ENCODE data around the gene AKAP13. TPM values are rescaled to one million over a fixed set of nuclear protein-coding genes. Genes with fewer than 3 reads are reported as not detected.

The AKAP13 gene
- total RNA-seq, 1 donor from 2014 or later: 112 TPM

DNA sequence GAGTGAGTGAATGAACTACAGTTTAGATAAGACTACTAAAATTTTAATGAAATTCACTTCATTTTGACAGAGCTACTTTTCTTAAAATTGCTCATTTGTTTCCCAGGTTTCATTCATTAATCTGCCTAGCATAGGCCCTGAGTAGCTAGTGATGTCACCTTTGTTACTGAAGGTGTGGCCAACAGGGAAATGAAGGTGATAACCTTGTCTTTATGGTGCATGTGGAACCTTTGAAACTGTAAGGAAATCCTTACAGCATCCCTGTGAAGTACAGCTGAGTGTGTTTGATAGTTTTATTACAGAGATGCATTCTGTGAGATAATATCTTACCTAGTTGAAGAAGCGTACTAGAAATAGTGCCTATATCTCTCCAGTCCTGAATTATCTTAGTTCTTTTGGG, 112.9 kb downstream of the AKAP13 start:
- no peak for DNase-seq (ENCODE audit: extremely low read depth, low read depth, low spot score)

- DNase-seq (ENCODE audit: extremely low read depth, low read depth, low spot score): peak; percentile 78
Measured at GRCh38 chr15:85494048-85494777, 113.8 kb downstream of the AKAP13 start.

GRCh38 chr15:85495096-85495495, 114.7 kb downstream of the AKAP13 start:
- no peak for DNase-seq (ENCODE audit: extremely low read depth, low read depth, low spot score)

GRCh38 chr15:85495544-85495943, 115.1 kb downstream of the AKAP13 start:
- no peak for DNase-seq (ENCODE audit: extremely low read depth, low read depth, low spot score)

DNA sequence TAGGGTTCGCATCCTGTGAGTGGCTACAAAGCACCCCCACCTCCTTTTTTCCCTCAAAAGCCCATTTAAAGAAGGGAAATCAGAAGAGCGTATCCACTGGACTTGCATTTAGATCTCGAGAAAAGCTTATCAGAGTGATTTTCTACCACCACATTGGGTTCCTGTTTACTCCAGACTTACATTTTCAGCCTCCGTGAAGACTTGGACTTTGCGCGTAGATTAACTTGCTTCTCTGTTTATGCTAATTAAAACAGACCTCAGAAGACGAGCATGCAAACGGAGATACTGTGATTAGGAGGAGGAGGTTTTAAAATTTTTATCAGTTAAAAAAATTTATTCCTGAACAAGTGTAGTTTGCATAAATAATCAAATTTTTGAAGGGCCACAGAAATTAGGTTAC, 115.7 kb downstream of the AKAP13 start:
- DNase-seq (ENCODE audit: extremely low read depth, low read depth, low spot score): no peak

- no peak for DNase-seq (ENCODE audit: extremely low read depth, low read depth, low spot score)
Measured at GRCh38 chr15:85496551-85497171, 116.3 kb downstream of the AKAP13 start.

- DNase-seq (ENCODE audit: extremely low read depth, low read depth, low spot score): no peak
Measured at GRCh38 chr15:85497172-85497569, 116.8 kb downstream of the AKAP13 start.

- no peak for DNase-seq (ENCODE audit: extremely low read depth, low read depth, low spot score)
Measured at GRCh38 chr15:85498471-85498870, 118.1 kb downstream of the AKAP13 start.

DNA sequence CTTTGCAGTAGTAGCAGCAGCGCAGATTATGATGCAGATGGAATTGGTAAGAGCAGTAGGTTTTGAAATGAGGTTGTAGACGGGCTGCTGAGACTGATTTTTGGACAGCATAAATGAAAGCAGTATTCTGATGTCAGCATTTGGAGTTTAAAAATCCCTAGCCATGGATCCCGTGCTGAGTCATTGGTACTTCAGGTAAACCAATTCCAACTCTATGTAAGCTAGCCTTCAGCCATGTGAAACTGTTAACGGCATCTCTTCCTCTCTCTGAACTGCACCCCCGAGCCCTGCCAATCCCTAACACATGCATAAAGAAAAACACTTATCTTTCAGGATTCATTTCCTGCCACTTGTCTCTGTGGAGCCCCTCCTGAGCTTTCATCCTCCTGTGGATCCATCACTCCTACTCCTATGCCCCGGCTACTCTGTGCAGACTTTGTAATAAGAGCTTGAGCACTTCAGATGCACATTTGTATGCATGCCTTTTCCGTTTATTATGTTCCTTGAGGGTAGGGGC, 119.0 kb downstream of the AKAP13 start:
- no peak for DNase-seq (ENCODE audit: extremely low read depth, low read depth, low spot score)

- DNase-seq (ENCODE audit: extremely low read depth, low read depth, low spot score): no peak
Measured at GRCh38 chr15:85500060-85500708, 119.8 kb downstream of the AKAP13 start.

DNA sequence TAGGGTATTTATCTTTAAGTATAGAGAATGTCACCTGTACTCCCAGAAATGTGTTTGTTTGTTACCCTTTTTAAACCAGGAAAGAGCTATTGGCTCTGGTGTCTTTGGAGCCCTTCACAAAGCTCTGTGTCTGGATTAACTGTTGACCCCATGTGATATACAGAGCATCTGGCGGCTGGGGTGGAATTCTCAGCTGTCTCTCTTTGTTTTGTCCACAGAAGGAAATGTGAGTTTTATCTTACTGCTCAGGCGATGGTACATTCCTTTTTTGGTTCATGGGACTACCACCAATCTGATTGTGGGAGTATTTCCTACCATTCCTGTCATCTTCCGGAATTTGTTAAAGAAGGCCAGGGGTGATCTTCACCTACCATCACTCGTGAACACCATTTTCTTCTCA, 120.3 kb downstream of the AKAP13 start:
- no peak for DNase-seq (ENCODE audit: extremely low read depth, low read depth, low spot score)

GRCh38 chr15:85501574-85501973, 121.2 kb downstream of the AKAP13 start:
- DNase-seq (ENCODE audit: extremely low read depth, low read depth, low spot score): no peak

GRCh38 chr15:85503151-85503799, 122.9 kb downstream of the AKAP13 start:
- DNase-seq (ENCODE audit: extremely low read depth, low read depth, low spot score): no peak

- no peak for DNase-seq (ENCODE audit: extremely low read depth, low read depth, low spot score)
Measured at GRCh38 chr15:85504749-85505676, 124.6 kb downstream of the AKAP13 start.

- DNase-seq (ENCODE audit: extremely low read depth, low read depth, low spot score): no peak
Measured at GRCh38 chr15:85507114-85507513, 126.7 kb downstream of the AKAP13 start.

DNA sequence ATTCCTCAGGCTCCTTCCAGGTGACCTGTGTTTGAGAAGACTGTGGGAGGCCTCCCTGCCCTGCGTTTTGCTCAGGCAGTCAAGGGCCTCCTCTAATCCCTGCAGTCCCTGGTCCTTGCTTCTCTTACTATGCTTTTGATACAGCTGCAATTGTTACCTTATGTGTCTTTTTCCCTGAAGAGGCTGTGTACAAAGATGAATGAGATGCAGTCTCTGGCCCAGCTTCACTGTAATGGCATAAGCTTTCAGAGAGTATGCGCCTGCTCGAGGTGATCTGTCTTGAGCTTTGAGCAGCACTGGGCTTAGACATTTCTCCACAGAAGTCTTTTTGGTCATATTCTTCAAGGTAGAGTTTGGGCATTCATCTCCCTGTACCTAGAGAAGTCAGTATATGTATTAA, 129.6 kb downstream of the AKAP13 start:
- DNase-seq (ENCODE audit: extremely low read depth, low read depth, low spot score): no peak

- no peak for DNase-seq (ENCODE audit: extremely low read depth, low read depth, low spot score)
Measured at GRCh38 chr15:85514413-85514812, 134.0 kb downstream of the AKAP13 start.

DNA sequence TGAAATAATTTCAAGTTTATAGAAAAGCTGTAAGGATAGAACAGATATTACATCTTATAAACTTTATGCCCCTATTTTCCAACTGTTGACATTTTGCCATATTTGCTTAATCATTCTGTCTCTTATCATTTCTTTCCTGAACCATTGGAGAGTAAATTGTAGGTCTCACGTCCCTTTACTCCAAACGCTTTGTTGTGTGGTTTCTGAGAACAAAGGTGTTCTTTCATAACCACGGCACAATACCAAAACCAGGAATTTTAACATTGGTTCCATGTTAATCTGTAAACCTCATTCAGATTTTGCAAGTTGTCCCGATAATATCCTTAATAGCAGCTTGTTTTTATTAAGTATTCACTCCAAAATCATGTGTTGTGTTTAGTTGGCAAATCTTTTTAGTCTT, 134.8 kb downstream of the AKAP13 start:
- DNase-seq (ENCODE audit: extremely low read depth, low read depth, low spot score): no peak

DNA sequence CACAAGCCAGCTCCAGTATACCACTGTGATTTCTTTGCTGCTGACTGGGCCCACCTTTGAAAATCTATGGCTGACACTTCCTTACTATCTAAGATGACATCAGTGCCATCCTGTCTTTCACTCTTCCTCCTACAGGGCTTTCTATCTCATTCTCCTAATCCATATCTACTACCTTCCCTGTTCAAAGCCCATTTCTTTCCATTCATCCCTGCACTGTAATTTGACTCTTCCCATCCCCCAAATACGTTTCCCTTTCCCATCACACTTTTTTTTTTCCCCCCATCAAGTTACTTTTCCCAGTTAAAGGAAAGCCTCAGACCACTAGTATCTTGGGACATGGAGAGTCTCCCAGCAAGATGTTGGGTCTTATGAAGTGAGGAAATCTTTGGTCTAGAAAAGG, 136.7 kb downstream of the AKAP13 start:
- DNase-seq (ENCODE audit: extremely low read depth, low read depth, low spot score): no peak
